ENCODE results near the gene FBLN5. TPM values are rescaled to one million over a fixed set of nuclear protein-coding genes. Genes with fewer than 3 reads are reported as not detected.

FBLN5 gene
- polyA plus RNA-seq, 1 of the 3 experiments (the other 2 are of a cell fraction), result 39.8 TPM

GRCh38 chr14:91851563-91851962, 95.9 kb downstream of the FBLN5 start:
- no peaks in the 10 kb centered on the region for H3F3A ChIP-seq (replicated peaks; ENCODE audit: insufficient read depth)
- H3K79me2 ChIP-seq (ENCODE audit: insufficient read depth), result no peaks in the 10 kb centered on the region
- H4K20me1 ChIP-seq (ENCODE audit: insufficient read depth), result no peaks in the 10 kb centered on the region
- no peak overlapping the region for H3K4me3 ChIP-seq (ENCODE audit: low read depth in 2 of 2, low read length in 1 of 2)
- H3K27me3 ChIP-seq (ENCODE audit: insufficient read depth), result peaks cover 12% of the 10 kb centered on the region; the same call in 1 of the 2 replicates
- 8% methylated on average over 1 of the region's 1 CpG for WGBS (ENCODE audit: low lambda C conversion rate)
- H3K9ac ChIP-seq, result no peak overlapping the region
- H3K9me3 ChIP-seq, result no peaks in the 10 kb centered on the region
- TF ChIP-seq GATA2 (CRISPR knock-in tag; IDR thresholded peaks at IDR 0.05) (no peak), NRF1 (IDR thresholded peaks at IDR 0.05; ENCODE audit: low read depth, low read length) (no peak), RCOR1 (IDR thresholded peaks at IDR 0.05; ENCODE audit: low read length) (no peak), MXI1 (IDR thresholded peaks at IDR 0.05; ENCODE audit: low read depth, low read length) (no peak), TCF12 (IDR thresholded peaks at IDR 0.05) (no peak), FOSL2 (IDR thresholded peaks at IDR 0.05; ENCODE audit: borderline replicate concordance, low read depth) (no peak), ELF1 (IDR thresholded peaks at IDR 0.05) (no peak), GABPA (IDR thresholded peaks at IDR 0.05; ENCODE audit: low read depth) (no peak), RXRA (IDR thresholded peaks at IDR 0.05; ENCODE audit: borderline replicate concordance, low read depth) (no peak), RAD21 (IDR thresholded peaks at IDR 0.05; ENCODE audit: low read length) (no peak), TAF1 (IDR thresholded peaks at IDR 0.05; ENCODE audit: borderline replicate concordance, low read depth, low read length) (no peak), REST (IDR thresholded peaks at IDR 0.05; ENCODE audit: low read depth, low read length) (no peak), SIN3A (IDR thresholded peaks at IDR 0.05; ENCODE audit: borderline replicate concordance, low read depth, low read length) (no peak), CTCF (IDR thresholded peaks at IDR 0.05) (no peak), JUND (IDR thresholded peaks at IDR 0.05) (no peak)
- TF ChIP-seq, protein P1, sequence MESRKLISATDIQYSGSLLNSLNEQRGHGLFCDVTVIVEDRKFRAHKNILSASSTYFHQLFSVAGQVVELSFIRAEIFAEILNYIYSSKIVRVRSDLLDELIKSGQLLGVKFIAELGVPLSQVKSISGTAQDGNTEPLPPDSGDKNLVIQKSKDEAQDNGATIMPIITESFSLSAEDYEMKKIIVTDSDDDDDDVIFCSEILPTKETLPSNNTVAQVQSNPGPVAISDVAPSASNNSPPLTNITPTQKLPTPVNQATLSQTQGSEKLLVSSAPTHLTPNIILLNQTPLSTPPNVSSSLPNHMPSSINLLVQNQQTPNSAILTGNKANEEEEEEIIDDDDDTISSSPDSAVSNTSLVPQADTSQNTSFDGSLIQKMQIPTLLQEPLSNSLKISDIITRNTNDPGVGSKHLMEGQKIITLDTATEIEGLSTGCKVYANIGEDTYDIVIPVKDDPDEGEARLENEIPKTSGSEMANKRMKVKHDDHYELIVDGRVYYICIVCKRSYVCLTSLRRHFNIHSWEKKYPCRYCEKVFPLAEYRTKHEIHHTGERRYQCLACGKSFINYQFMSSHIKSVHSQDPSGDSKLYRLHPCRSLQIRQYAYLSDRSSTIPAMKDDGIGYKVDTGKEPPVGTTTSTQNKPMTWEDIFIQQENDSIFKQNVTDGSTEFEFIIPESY (IDR thresholded peaks at IDR 0.05; ENCODE audit: borderline replicate concordance, low read depth), result no peak
- no peak for DNase-seq
- H3K27ac ChIP-seq (ENCODE audit: low read depth in 2 of 2, low read length in 1 of 2), result no peak overlapping the region
- no peak overlapping the region for H3K4me2 ChIP-seq
- ChIA-PET CTCF (no interaction called here), POLR2A (no interaction called here)
- H3K9me2 ChIP-seq, result no peaks in the 10 kb centered on the region
- no peaks in the 10 kb centered on the region for H3K36me3 ChIP-seq (replicated peaks in 1 of 2; ENCODE audit: control insufficient read depth in 1 of 2, insufficient read depth in 2 of 2, low read length in 1 of 2)
- H2AFZ ChIP-seq (ENCODE audit: low read depth), result no peak overlapping the region
- H3K4me1 ChIP-seq (ENCODE audit: control insufficient read depth in 1 of 2, insufficient read depth in 2 of 2, low read depth in 1 of 2, low read length in 1 of 2), result no peaks in the 10 kb centered on the region
